ENCODE results near the gene CYTH1.
A peak's percentile ranks its signal among the peaks of the same experiment; 100 is the strongest.

Gene CYTH1

DNA sequence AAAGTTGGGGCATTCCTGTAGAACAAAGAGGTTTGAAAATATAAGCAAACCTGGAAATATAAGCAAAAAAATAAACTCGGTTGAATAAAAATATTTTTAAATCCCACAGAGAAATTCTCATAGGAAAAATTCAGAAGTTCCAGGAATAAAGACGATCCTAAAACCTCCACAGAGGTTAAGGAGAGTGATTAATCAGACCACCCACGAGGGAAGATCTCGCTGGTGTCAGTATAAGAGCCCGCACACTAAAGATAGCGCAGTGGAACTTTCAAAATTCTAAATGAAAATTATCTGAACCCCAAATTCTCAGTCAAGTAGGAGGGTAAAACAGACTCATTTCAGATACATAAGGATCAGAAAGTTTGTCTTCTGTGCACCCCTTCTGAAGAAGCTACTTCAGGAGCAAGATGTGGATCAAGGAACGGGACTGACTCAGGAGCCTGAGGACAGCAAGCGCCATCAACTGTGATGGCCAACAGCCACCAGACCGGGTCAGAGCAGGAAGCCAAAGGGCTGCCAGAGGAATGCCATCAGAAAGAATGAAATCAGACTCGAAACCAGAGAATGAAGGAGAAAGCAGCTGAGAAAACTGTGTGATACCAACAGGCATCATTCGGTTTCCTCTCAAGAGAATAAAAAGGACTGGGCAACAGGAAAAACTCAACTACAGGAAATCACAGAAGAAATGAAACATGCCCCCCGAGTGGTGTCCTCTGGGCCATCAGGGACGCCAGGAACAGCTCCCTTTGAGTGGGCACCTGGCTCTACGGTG lies 66.9 kb downstream of the CYTH1 start:
- DNase-seq (ENCODE audit: low read depth), result no peak

DNA sequence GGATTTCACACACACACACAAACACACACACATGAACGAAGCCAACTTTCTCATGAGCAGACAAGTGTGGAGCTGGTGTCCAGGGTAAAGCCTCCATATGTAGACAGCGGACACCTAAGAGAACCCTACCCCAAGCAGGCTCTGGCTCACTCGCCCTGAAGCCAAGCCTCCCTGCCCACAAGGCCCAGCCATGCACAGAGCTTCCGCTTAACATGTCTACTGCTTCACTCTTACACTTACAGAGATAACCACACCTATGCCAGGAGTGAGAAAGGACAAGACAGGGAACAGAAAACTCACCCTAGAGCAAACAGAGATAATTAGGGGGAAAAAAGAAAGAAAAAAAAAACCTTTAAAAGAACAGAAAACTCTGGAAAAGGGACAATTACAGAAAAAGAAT lies 67.5 kb downstream of the CYTH1 start:
- no peak for DNase-seq (ENCODE audit: low read depth)

DNA sequence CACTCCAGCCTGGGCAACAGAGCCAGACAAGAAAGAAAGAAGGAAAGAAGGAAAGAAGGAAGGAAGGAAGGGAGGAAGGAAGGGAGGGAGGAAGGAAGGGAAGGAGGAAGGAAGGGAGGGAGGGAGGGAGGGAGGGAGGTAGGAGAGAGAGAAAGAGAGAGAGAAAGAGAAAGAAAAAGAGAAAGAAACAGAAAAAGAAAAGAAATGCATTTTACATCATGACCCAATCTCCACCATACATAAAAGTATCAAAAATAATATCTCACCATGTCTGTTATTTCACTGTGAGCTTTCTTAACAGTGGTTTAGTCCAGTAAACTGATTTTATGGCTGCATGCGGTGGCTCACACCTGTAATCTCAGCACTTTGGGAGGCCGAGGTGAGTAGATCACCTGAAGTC lies 70.0 kb downstream of the CYTH1 start:
- DNase-seq (ENCODE audit: low read depth), result no peak

DNA sequence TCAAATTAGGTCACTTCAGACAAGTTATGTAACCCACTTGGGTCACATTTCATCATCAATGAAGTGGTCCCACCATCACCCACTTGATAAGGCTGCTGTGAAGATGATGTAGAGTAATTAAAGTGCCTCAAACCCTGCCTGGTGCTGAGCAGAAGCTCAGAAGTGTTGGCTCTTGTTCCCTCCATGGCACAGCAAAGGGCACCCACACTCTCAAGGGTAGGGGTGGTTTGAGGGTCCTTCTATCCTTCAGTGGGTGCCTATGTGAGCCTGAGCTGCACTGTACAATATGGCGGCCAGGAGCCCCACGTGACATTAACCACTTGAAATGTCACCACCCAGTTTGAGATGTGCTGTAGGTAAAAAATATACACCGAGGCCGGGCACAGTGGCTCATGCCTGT lies 71.5 kb downstream of the CYTH1 start:
- no peak for DNase-seq (ENCODE audit: low read depth)

DNA sequence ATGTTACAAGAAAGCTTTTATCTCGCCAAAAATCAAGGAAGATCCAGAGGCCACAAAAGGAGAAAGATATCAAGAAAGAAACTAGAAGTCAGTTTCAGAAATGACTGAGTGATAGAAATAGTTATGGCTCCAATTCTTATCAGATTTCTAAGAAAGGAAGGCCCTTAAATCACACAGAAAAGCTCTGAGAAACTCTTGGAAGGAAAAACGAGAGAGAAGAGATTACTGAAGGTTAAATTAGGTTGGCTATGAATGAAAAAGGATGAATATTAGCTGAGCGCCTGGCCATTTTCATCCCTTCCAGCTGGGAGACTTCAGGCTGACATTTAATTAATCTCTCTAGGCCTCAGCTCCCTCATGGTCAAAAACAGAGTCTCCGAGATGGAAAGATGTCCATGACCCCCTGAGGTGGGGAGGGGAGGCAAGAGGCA lies 72.3 kb downstream of the CYTH1 start:
- DNase-seq (ENCODE audit: low read depth), result no peak

DNA sequence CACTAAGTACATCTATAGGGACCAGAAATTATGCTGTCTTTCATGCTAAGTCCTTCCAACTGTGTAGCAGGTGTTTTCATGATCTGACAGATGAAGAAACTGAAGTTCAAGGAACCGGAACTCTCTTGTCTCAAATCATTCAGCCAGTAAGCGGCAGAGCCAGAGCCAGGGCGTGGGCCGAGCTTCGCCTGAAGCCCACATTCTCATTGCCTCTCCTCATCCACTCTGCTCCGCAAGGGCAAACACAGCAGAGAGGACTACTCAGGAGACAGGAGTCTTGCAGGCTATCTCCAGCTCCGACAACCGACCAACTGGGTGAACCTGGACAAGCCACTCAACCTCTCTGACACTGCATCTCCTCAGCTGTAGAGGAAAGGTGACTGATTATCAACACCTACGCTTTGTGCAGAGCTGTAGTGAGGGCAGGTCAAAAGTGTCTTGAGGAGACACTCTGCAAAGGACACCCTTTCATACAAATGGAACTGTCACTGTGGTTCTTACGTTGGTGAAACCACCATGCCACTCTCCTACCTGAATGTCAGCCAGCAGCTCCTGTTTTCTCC lies 72.9 kb downstream of the CYTH1 start:
- DNase-seq (ENCODE audit: low read depth), result no peak

DNA sequence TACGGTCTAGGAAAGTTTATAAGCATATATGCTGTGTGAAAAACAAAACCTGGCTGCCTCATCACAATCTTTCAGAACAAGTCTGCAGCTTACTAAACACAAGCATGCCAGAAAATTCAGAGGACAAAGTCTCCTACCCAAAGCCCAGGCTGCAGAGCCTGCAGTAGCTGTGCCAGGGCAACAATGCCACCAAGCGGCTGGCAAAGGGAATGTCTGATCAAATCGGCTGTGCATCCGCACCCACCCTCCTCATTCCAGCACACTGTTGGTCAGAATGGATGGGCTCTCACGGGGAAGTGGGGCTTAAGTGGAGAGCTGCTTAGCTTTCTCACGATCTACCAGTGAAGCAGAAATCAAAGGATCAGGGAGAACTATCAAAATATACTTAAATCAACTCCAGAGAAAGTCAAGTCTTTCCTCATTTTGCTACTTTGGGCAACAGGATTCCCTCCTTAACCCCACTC lies 73.5 kb downstream of the CYTH1 start:
- peak; percentile 34 for DNase-seq (ENCODE audit: low read depth)

DNA sequence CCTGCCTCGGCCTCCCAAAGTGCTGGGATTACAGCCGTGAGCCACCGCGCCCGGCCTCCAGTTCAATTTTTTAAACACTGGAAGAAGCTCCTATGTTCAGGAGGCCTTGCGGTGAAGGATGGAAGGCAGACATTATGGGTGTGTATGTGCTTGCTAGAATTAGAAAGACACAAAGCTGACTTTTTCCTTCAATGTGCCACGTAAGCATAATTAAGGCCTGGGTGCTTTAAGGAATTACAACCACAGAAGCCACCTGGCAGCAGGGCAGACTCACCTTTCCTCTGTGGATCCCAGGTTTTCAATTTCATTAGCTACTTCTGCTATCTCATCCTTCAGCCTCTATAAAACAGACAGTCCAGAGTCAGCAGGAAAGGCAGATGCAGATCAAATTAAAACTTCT lies 74.2 kb downstream of the CYTH1 start:
- DNase-seq (ENCODE audit: low read depth), result no peak

DNA sequence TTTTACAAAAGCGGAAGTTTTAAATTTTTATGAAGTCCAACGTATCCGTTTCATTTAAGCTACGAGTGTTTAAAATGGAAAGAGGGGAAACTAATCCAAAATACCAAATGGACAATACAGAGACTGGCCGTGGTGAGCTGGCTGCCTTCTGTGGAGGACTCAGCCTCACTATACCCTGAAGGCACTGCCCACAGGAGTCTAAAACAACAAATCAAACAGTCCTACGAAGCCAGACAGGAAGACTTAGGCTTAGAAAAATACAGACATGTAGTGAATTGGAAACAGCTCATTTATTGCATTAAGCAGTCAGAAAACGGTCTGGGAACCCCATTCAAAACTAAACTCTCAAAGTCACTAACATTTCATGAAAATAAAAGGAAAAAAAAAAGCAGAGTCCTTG lies 75.1 kb downstream of the CYTH1 start:
- DNase-seq (ENCODE audit: low read depth), result no peak

DNA sequence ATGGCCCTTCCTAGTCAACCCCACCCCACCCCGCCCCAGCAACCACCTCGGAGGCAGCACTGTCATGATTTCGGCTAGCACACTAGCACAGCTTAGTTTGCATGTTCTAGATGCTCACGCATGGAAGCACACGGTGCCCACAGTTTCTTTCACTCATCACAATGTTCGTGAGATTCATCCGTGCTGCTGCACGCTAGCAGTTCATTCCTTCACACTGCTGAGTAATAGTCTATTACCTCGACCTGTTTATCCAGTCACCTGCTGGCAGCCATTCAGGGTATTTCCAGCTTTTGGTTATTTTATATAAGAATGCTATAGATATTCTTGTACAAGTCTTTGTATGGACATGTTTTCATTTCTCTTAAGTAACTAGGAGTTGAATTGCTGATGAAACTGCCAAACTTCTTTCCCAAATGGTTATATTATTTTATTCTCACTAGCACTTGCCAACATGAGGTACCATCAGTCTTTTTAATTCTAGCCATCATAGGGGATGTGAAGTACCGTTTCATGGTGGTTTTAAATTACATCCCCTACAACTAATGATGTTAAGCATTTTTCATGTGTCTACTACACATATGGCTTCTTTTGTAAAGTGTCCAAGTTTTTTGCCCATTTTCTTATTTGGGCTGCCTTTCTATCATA lies 75.7 kb downstream of the CYTH1 start:
- DNase-seq (ENCODE audit: low read depth), result no peak

DNA sequence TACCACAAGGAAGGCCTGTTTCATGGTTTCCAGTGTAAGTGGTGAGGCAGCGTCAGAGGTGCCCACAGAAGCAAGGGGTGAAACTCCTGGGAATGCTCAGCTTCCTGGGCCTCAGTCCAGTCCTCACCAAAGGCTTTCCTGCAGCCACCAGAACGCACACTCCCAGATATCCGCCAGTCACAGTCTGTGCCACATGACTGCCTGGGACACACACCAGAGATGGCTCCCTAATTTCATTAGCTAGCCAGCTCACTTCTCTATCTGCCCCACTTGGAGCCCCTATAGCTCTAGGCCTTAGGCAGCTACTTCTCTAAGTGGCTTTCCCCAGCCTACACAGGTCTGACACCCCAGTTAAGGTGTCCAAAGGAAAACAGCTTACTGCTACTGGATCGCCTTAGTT lies 77.0 kb downstream of the CYTH1 start:
- DNase-seq (ENCODE audit: low read depth), result no peak

DNA sequence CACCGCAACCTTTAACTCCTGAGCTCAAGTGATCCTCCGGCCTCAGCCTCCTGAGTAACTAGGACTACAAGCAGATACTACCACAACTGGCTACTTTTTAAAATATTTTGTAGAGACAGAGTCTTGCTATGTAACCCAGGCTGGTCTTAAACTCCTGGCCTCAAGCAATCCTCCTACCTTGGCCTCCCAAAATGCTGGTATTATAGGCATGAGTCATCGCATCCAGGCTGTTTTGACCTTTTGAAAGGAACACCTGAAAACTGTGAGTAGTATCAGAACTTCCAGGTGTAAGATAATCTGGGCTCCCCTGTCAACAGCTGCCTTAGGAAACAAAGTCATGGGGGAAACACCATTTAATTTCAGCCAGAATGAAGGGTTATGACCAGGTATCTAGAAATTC lies 77.5 kb downstream of the CYTH1 start:
- DNase-seq (ENCODE audit: low read depth), result no peak

DNA sequence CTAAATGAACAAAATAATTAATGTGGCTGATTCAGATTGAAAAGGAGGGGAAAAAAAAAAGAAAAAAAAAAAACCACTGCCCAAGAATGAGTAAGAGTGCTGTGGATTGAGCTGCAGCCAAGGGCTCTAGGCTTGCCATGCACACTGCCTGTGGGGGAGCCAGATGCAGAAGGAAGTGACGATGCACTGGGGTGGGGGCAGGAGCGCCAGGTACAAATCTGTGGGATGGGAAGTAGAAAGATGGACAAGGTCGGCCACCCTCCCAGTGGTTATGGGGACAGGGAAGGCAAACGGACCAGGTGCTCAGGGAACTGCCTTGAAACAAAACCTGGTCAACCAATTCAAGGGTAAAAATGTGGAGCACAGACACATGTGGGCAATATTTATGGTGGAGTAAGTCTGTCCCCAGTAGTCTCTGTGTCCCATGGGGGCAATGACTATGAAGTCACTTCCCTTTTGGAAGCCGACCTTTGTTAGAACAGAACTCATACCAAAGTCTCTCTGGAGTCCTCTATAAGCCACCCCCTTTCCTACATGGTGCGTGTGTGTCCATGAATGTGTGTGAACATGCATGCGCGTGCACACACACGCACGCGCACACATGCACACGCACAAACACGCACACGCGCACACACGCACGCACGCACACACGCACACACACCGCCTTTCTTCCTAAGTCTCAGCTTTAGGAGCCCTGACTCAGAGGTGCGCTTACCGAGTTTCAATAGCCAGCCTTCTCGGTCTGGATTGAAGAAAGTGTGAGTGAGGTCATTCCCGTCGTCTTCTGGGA lies 84.3 kb downstream of the CYTH1 start:
- DNase-seq (ENCODE audit: low read depth), result no peak

DNA sequence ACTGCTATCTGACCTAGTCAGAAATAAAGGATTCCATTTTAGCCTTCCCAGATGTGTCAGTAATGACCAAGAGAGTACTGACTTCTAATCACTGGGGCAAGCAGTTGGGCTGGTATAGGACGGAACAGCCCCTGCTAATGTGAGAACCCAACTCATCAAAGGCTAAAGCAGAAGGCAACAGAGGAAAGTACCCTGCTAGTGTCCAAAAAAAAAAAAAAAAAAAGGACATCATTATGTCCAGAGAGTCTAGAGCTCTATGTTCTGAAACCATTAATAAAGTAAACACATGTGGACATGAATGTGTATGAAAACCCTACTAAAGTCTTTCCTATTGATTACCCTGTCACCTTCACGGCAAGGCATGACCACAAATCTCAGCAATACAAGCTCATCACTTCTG lies 85.0 kb downstream of the CYTH1 start:
- no peak for DNase-seq (ENCODE audit: low read depth)

DNA sequence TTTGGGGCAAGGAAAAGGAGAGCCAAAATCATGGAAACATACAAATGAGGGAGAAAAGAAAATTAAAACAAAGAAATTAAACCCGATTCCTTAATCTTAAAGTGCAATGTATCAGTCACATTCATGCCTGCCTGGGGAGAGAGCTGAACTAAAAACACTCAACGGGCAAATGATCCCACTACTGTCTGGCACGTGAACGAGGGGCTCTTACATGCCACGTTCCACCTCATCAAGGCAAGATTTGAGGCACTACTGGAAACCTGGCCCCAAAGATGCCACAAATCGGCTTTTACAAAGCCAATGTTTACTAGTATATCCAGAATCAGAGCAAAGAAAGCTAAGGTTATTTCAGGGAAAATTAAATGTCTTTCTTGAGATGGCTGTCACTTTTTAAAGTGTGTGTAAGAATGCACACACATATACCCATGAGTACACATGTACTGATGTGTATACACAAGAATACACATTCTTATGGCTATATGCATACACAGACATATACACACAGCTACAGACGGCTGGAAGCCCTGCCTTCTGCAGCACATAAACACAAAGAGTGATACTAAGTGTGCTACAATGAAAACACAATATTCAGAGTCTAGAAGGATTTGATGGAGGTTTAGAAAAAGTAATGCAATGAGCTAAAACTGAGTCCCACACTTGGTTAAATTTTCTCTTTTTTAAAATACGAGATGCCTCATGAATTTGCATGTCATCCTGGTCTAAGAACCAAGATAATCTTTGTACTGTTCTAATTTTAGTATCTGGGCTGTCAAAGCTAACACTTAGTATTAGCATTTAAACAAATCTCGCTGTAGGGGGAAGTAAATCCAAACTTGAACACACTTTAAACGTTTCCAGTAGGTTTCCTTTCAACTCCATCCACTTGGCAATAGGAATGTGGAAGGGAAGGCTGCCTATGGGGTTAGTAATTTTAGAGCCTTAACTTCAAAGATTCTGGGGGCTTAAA lies 85.8 kb downstream of the CYTH1 start:
- no peak for DNase-seq (ENCODE audit: low read depth)

DNA sequence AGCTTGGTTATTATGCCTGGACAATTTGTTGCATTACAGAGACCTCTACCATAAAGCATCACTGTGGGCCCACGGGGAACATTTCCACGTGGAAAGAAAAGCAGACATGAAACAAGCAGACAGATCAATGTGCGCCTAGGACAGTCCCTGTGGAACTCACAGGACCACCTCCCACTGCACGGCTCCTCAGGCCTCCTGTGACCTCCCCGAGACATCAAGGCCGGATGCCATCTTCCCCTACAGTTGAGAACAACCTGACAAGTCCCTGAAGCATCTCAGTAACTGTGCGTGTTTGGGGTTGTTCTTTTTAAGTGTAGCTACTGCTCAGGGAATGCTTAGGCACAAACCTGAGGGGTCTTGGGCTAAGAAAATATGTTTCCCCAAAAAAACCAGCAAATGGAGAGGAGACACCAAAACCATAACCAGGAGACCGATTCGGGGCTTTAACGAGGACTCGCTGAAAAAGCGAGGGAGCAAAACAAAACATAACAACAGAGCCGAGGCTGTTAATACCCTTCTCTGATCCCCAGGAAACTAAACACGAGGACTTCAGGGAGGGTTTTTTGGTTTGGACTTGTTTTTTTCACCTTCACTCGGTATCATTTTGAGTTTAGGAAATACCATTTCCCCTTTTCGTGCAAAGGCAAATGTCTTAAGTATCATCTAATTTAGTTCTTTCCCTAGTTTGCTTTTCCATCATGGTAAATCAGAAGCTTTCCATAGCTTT lies 87.1 kb downstream of the CYTH1 start:
- DNase-seq (ENCODE audit: low read depth), result no peak

DNA sequence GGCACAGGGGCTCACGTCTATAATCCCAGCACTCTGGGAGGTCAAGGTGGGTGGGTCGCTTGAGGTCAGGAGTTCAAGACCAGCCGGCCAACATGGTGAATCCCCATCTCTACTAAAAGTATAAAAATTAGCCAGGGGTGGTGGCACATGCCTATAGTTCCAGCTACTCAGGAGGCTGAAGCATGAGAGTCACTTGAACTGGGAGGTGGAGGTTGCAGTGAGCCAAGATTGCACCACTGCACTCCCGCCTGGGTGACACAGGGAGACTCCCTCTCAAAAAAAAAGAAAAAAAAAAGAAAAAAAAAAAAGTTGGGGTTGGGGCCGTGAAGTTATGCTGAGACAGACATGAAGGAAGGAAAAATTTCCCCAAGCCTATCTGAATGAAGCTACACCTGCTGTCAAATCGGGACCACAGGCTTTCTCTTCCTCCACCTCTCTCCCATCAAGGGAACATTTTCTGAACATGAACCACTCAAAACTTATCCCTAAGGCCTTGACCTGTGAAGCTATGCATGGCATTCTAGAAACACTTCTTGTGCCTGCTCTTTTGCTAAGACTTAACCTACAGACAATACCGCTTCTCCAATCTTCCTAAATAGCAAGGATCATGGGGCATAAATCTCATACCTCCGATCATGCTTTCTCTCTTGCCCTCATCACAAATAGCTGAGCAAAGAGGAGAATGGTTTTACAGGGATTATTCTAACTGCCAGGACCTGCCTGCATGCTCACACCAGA lies 88.6 kb downstream of the CYTH1 start:
- no peak for DNase-seq (ENCODE audit: low read depth)

DNA sequence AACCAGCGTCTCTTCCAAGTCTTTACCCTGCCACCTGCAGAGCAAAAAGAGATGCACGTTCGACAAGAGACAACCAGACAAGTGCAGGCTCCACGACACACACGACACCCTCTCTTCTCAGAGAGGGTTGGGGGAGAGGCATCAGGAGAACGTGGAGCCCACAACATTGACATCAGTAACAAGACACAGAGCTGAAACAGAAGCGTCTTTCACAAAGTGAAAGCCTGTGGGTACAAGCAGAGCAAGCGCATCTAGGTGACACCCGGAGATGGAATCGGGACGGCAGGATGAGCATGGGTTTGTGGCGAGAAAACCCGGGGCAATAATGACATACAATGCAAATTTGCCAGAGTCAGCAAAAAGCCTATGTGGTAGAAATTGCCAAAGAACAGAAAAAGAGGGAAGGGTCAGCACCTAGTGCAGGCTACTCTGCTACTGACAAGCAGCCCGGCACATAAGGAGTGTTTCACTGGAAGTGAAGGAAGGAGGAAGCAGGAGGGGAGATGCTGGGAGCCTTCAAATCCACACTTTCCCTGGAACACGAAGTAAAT lies 89.5 kb downstream of the CYTH1 start:
- no peak for DNase-seq (ENCODE audit: low read depth)

DNA sequence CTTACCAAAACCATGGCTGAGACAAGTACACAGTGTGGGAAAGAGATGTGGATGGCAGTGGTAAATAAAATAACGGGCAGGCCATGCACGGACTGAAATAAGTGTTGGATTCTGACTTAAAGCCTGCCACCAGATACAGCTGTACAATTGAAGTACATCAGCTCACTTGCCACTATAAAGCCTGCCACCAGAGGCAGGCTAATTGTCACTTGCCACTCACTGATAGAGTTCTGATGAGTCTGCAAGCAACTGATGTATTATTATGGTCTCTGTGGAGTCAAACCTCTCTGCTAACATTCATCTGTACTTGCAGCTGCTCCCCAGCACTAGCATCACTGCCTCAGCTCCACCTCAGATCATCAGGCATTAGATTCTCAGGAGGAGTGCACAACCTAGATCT lies 93.0 kb downstream of the CYTH1 start:
- no peak for DNase-seq (ENCODE audit: low read depth)

DNA sequence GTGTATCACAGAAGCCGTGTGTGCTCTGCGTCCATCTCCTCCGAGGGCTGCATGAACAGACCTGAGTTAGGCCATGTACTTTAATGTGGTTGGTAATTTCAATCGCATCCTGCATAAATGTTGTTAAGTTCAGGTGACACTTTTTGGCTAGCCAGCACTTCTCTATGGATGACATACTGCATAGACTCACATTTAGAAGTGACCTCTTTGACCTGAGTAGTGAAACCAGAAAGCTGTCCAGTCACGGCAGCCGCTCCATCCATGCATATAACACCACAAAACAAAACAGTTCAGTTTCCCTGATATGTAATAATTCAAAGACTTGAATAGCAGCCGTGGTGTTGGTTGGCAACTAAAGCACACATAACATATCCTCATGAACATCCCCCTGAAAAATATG lies 94.1 kb downstream of the CYTH1 start:
- DNase-seq (ENCODE audit: low read depth), result no peak
